Activated naive CD4-positive, alpha-beta T cell treated with anti-CD3 and anti-CD28 coated beads, Interleukin-2, amount 50 U/mL, for 16 hours (primary cell): ENCODE measurements around the gene GPR108.
"Not testable (repeated sequence)": the region's sequence is repeated elsewhere in the genome, so short reads cannot be mapped to it uniquely, and the experiment has no call there.

ENCODE experiments used
- DNase-seq: peaks from one replicate; pipeline ENCODE4 v3.0.0-alpha.2; 2020

Gene GPR108

DNA sequence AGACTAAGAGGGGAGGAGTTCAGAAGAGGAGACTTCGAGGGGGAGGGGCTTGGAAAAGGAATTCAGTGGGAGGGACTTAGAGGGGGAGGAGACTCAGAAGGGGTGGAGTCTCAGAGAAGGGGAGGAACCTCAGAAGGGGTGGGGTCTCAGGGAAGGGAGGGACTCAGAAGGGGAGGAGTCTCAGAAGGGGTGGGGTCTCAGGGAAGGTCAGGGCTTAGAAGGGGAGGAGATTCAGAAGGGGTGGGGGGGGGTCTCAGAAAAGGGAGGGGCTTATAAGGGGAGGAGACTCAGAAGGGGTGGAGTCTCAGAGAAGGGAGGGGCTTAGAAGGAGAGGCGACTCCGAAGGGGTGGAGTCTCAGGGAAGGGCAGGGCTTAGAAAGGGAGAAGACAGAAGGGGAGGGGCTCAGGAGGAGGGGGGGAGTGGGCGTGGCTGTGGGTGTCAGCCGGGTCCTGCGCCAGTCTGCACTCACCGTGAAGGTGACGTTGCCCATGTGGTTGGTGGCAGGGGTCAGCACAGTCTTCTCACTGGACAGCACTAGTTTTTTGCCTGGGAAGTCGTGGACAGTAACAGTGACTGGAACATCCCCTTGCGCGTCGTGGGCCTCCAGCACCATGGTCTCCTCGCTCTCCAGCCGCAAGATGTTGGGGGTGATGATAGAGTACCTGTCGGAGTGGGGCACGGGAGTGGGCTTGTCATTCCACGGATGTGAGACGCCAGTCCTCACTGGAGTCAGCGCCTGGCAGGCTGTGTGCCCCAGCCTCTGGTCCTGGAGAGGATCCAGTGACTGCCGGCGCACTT is 18.4 kb downstream of the GPR108 start:
- DNase-seq = peak; percentile 39

- DNase-seq = peak; percentile 26
Measured at GRCh38 chr19:6718111-6718740, 19.2 kb downstream of the GPR108 start.

DNA sequence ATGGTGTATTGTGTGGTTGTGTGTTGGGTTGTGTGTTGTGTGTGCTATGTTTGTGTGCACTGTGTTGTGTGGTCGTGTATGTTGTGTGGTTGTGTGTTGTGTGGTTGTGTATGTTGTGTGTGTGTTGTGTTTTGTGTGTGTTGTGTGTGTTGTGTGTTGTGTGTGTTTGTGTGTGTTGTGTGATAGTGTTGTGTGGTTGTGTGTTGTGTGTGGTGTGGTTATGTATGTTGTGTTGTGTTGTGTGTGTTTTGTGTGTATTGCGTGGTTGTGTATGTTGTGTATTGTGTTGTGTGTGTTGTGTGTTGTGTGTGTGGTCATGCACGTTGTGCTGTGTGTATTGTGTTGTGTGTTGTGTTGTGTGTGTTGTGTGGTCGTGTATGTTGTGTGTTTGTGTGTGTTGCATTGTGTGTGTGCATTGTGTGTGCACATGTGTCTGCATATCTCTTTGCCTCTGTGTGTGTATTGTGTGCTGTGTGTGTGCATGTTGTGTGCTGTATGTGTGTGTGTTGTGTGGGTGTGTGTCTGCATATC is 19.9 kb downstream of the GPR108 start:
- DNase-seq = no peak

DNA sequence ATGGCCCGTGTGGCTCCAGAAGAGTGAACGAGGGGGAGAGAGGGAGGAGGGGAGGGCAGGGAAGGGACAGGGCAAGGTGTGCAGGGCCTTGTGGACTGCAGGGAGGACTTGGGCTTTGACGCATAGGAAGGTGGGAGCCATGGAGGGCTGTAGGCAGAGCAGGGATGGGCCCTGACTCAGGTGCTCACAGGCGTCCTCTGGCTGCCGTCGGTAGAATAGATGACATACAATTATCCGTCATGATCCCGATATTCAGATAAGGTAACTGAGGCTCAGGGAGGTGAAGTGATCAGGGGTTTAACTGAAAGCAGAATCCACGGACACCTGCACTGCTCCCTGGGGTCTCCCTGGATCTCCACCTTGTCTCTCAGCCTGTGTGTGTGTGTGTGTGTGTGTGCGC is 20.3 kb downstream of the GPR108 start:
- DNase-seq = no peak

DNA sequence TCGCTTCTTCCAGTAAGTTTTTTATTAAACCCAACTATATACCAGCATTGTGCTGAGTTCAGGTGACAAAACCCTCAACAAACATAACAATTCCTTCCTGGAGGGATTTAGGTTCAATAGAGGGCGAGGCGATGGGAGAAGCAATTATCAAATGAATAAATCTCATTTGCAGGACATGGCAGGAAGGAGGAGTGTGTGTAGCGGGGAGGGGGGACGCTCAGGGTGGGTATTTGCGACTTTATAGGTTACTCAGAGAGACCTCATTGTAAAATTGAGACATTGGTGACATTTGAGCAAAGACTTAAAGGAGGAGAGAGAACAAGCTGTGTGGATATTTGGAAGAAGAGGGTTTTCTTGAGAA is 20.8 kb downstream of the GPR108 start:
- DNase-seq = no peak

DNA sequence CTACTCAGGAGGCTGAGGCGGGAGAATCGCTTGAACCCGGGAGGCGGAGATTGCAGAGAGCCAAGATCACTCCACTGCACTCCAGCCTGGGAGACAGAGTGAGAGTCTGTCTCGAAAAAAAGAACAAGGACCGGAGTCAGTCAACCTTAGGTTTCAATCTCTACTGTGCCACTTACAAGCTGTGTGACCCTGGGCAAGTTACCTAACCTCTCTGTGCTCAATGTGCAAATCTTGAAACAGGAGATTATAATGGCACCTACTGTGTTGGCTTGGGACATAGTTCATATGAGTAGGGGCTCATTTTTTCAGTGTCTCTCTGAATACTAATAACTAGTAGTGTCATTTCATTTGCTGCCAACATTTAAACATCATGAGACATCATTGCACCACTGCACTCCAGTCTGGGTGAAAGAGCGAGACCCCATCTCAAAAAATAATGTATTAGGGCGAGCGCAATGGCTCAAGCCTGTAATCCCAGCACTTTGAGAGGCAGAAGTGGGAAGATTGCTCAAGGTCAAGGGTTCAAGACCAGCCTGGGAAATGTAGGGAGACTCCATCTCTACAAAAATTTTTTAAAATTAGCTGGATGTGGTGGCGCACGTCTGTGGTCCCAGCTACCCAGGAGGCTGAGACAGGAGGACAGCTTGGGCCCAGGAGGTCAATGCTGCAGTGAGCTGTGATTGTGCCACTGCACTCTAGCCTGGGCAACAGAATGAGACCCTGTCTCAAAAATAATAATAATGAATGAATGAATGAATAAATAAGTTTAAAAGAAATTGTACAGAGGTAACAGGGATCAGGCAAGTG is 22.4 kb downstream of the GPR108 start:
- DNase-seq = no peak

DNA sequence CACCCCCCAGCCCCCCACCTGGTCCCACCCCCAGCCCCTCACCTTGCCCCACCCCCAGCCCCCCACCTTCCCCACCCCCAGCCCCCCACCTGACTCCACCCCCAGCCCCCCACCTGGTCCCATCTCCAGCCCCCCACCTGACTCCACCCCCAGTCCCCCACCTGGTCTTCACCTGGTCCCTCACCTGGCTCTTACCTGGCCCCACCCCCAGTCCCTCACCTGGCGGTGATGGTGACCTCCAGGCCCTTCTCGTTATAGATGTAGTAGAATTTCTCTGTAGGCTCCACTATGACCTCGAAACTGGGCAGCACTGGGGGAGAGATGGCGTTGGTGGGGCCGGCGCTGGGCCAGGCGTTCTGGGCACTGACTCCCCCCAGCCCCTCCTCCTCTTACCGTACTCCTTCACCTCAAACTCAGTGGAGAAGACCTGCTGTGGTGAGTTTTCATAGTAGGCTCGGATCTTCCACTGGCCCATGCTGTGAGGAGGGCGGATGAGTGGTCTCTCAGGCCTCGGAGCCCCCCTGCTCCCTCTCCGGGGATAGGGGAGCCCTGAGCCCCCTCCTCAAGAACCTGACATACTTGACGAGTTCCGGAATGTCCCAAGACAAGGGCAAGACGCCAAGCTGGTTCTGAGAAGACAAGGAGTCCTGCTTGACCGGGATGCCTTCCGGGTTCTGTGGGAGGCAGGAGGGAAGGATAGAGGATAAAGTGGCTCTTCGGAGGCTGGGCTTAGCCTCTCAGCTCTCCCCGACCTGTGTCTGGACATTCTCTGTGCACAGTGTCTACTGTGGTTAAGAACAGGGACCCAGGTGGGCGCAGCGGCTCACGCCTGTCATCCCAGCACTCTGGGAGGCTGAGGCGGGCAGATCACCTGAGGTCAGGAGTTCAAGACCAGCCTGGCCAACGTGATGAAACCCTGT is 23.3 kb downstream of the GPR108 start:
- DNase-seq = no peak

DNA sequence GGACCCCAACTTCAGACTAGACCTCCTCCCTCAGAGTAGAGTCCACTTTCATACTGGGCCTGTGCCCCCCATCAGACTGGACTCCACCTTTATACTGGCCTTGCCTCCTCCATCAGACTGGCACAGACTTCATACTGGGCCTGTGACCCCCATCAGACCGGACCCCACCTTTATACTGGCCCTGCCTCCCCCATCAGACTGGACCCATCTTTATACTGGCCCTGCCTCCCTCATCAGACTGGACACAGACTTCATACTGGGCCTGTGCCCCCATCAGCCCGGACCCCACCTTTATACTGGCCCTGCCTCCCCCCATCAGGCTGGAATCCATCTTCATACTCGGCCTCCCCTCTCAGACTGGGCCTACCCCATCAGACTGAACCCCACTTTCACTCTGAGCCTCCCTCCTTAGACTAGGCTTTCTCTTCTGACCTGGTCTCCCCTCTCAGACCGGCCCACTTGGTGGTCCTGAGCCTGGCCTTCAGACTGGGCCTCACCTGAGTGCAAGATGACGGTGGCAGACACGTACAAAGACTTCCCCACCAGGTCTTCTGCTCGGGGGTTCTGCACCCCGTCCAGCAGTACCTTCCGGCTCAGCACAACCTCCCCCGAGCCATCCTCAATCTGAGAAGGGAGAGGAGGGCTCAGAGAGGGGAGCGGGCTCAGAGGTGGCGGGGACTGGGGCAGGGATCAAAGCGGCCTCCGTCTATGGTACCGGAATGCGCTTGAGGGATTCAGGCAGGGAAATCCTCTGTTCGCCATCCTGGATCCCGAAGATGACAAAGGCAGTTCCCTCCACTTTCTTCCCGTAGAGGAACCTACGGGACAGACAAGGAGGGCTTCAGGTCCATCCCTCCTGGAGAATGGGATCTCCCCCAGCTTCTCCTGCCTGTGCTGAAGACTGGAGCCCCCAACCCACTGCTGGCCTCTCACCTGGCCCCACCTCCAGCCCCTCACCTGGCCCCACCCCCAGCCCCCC is 24.4 kb downstream of the GPR108 start:
- no peak for DNase-seq

GRCh38 chr19:6712231-6712630 is 25.1 kb downstream of the GPR108 start:
- no peak for DNase-seq

- DNase-seq = no peak
Measured at GRCh38 chr19:6711605-6712004, 25.8 kb downstream of the GPR108 start.

DNA sequence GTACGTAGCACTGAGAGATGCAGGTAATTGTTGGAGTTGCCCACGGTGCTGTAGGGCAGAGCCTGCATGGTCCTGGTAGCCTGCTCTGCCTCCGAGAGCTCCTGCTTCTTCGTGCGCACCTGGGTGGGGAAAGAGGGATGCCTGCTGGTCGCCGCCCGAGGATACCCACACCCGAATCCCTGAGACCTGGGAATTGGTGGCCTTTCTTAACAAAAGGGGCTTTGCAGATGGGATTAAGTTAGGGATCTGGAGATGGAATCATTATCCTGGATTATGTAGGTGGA is 26.4 kb downstream of the GPR108 start:
- no peak for DNase-seq

GRCh38 chr19:6710273-6711077 is 26.9 kb downstream of the GPR108 start:
- no peak for DNase-seq

- no peak for DNase-seq
Measured at GRCh38 chr19:6709549-6709948, 27.8 kb downstream of the GPR108 start.

DNA sequence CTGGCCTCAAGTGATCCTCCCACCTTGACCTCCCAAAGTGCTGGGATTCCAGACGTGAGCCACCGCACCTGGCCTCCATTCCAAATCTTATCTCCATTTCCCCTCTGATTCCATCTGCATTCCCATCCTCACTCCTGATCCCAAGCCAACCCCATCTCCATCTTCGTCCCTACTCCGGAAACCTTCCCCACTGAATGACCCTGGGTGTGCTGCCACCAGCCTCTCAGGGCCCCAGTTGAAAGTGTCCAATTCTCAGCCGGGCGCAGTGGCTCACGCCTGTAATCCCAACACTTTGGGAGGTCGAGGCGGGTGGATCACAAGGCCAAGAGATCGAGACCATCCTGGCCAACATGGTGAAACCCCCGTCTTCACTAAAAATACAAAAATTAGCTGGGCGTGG is 28.5 kb downstream of the GPR108 start:
- DNase-seq = not testable (repeated sequence)

DNA sequence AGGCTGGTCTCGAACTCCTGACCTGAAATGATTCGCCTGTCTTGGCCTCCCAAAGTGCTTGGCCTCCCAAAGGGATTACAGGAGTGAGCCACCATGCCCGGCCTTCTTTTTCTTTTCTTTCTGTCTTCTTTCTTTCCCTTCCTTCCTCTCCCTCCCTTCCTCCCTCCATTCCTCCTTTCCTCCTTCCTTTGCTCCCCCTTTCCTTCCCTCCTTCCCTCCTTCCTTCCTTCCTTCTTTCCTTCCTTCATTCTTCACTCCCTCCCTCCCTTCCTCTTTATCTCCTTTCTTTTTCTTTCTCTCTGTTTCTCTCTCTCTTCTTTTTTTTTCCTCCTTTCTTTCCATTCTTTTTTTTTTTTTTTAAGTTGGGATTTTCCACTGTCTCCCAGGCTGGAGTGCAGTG is 29.0 kb downstream of the GPR108 start:
- DNase-seq = no peak

GRCh38 chr19:6707658-6708018 is 29.7 kb downstream of the GPR108 start:
- DNase-seq = no peak

DNA sequence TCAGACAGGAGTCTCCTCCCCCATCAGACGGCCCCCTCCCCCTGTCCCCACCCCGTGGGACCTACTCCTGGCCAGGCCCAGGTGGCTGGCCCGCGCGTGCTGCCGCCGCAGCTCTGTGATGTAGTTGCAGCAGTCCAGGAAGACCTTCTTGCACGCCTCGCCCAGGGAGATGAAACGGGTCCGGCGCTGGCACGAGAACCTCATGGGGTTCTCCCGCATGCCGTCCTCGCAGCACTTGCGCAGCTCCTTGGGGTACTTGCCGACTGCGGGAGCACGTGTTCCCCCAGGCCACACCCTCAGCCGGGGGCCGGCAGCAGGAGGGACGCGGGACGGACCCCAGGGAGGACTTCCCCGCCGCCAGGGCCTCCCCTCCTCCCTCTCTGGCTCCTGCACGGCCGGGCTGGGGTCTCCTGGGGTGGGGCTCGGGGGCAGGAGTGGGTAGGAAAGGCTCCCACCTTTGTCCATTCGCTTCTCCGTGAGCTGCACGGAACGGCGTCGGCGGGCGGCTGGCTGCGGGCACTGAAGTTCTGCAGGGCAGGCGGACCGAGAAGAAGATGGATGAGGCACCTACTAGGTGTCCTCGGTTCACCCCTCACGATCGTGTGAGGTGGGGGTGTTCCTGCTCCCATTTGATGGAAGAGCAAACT is 30.2 kb downstream of the GPR108 start:
- no peak for DNase-seq

- no peak for DNase-seq
Measured at GRCh38 chr19:6706633-6706958, 30.8 kb downstream of the GPR108 start.

GRCh38 chr19:6705931-6706632 is 31.3 kb downstream of the GPR108 start:
- no peak for DNase-seq
